ENCODE measurements around the gene GAMT. TPM values are rescaled to one million over a fixed set of nuclear protein-coding genes. Genes with fewer than 3 reads are reported as not detected.

Gene GAMT
- total and polyA plus RNA-seq, 2 experiments from 2014 or later = 21.5 to 36.9 TPM

- Mint-ChIP-seq H3K27ac (no peak overlapping the region), H3K4me3 (no peak overlapping the region), H3K4me1 (no peaks in the 10 kb centered on the region), H3K9me3 (no peaks in the 10 kb centered on the region), H3K36me3 (ENCODE audit: low read depth) (peaks cover 67% of the 10 kb centered on the region), H3K27me3 (ENCODE audit: insufficient read depth, low read depth, poor library complexity) (peaks cover 8% of the 10 kb centered on the region)
- DNase-seq (ENCODE audit: low spot score) (no peak), ATAC-seq (no peak)
- no peak for TF ChIP-seq ZNF331 (CRISPR knock-in tag; IDR thresholded peaks at IDR 0.05; ENCODE audit: low read depth)
- TF ChIP-seq EZH2phosphoT487 (IDR thresholded peaks at IDR 0.05; ENCODE audit: unreplicated experiment) = no peak
- H3K27me3 ChIP-seq (ENCODE audit: insufficient read depth) = no peaks in the 10 kb centered on the region
- no peak overlapping the region for H3K27ac ChIP-seq (ENCODE audit: low read depth)
- no peaks in the 10 kb centered on the region for H3K79me2 ChIP-seq (replicated peaks; ENCODE audit: insufficient read depth)
- H3K4me3 ChIP-seq = no peak overlapping the region
- 0 out of 2 replicates have a peak, but pooled peaks cover 4% of the 10 kb centered on the region for H4K20me1 ChIP-seq (replicated peaks; ENCODE audit: insufficient read depth)
- H3F3A ChIP-seq (replicated peaks; ENCODE audit: low read depth) = 0 out of 2 replicates have a peak, but pooled peaks cover 21% of the 10 kb centered on the region
- no peaks in the 10 kb centered on the region for H3K4me1 ChIP-seq (ENCODE audit: insufficient read depth)
- H3K9me2 ChIP-seq (ENCODE audit: insufficient read depth) = no peaks in the 10 kb centered on the region
- H3K36me3 ChIP-seq (ENCODE audit: insufficient read depth) = peaks cover 7% of the 10 kb centered on the region; the same call in 1 of the 2 replicates
- H2AFZ ChIP-seq = no peak overlapping the region
- no peak overlapping the region for H3K4me2 ChIP-seq
Measured at GRCh38 chr19:1370579-1371361, 30.6 kb downstream of the GAMT start.

- TF ChIP-seq JUNB (IDR thresholded peaks at IDR 0.05; ENCODE audit: unreplicated experiment) (no peak), ZNF114 (CRISPR knock-in tag; IDR thresholded peaks at IDR 0.05) (no peak), ZNF331 (CRISPR knock-in tag; IDR thresholded peaks at IDR 0.05; ENCODE audit: low read depth) (no peak), CTCF (conservative IDR thresholded peaks at IDR 0.05; ENCODE audit: low read depth in 2 of 2) (no peak)
- H2AFZ ChIP-seq = no peak overlapping the region
- H3K9me2 ChIP-seq (ENCODE audit: insufficient read depth) = no peaks in the 10 kb centered on the region
- no peaks in the 10 kb centered on the region for H3K9me3 Mint-ChIP-seq
- DNase-seq (ENCODE audit: low spot score) = no peak
- H3K36me3 ChIP-seq (ENCODE audit: insufficient read depth) = peaks cover 8% of the 10 kb centered on the region; the same call in 1 of the 2 replicates
- ATAC-seq = no peak
- H3K4me2 ChIP-seq = no peak overlapping the region
- peaks cover 76% of the 10 kb centered on the region for H3K36me3 Mint-ChIP-seq (ENCODE audit: low read depth)
- 0 out of 2 replicates have a peak, but pooled peaks cover 6% of the 10 kb centered on the region for H3K79me2 ChIP-seq (replicated peaks; ENCODE audit: insufficient read depth)
- H3K4me3 Mint-ChIP-seq = no peak overlapping the region
- H3K27me3 ChIP-seq (ENCODE audit: insufficient read depth) = no peaks in the 10 kb centered on the region
- no peak overlapping the region for H3K27ac ChIP-seq (ENCODE audit: low read depth)
- no peaks in the 10 kb centered on the region for H3K4me1 ChIP-seq (ENCODE audit: insufficient read depth)
- H4K20me1 ChIP-seq (replicated peaks; ENCODE audit: insufficient read depth) = peaks cover 9% of the 10 kb centered on the region
- no peak overlapping the region for H3K27ac Mint-ChIP-seq
- peaks cover 12% of the 10 kb centered on the region for H3K27me3 Mint-ChIP-seq (ENCODE audit: insufficient read depth, low read depth, poor library complexity)
- no peaks in the 10 kb centered on the region; the same call in 2 of the 3 replicates for H3K4me1 Mint-ChIP-seq
- no peak overlapping the region for H3K4me3 ChIP-seq
- H3F3A ChIP-seq (replicated peaks; ENCODE audit: low read depth) = 0 out of 2 replicates have a peak, but pooled peaks cover 27% of the 10 kb centered on the region
Measured at GRCh38 chr19:1369214-1369805, 32.0 kb downstream of the GAMT start.

Measured in GM23338 (cell line).